A673 (cell line): ENCODE data around the gene CTDSP2.

Source experiments
- EZH2 ChIP-seq: fragments of 200-600 bp; sonication (generic); IDR thresholded peaks from 2 replicates; pipeline ENCODE4 v1.6.1; 2017; ENCODE audit warnings: borderline replicate concordance, low read depth, mild to moderate bottlenecking, mixed read lengths, antibody characterized with exemption, low read length; ENCODE audit not compliant: poor library complexity, severe bottlenecking
- TF ChIP-seq, protein P1 (sequence below): fragments of 300-800, 200-600 bp; sonication (generic); conservative IDR thresholded peaks from 2 replicates; pipeline ENCODE4 v1.5.1; 2017; ENCODE audit warnings: low read depth, mild to moderate bottlenecking, antibody characterized with exemption, low read length, moderate library complexity, mixed read lengths

DNA sequence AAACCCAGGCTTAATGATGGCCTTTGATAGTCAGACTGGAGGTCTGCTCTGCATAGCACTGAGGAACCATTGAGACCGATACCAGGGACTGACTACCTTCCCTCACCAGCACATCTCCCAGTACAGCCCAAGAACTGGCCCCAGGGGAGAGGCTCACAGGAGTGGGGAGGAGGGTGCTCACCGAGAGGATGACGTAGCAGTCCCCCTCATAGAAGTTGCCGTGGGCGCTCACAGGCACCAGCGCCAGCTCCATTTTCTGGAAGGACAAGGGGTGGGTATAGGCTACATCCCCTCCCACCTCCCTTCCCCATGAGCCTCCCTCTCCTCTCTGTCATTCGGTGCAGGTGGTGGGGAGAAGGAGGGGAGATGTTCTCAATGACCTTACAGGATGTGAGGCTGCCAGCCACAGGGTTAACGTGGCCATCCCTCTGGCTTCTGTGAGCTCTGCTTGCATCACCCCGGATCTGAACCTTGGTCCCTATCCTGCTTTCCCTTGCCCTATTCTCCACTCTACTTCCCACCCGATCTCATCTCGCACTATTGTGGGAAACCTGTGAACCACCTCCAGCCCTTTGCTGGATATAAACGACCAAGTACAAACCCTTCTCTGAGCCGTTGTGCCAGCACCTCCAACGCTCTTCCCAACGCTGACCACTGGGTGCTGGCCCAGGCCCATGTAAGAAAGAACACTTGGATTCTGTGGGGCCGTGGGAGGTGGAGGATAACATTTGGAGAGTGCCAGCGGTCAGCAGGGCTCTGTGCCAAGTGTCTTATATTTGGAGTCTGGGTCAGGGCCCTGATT lies 32.4 kb downstream of the CTDSP2 start:
- TF ChIP-seq, protein P1, sequence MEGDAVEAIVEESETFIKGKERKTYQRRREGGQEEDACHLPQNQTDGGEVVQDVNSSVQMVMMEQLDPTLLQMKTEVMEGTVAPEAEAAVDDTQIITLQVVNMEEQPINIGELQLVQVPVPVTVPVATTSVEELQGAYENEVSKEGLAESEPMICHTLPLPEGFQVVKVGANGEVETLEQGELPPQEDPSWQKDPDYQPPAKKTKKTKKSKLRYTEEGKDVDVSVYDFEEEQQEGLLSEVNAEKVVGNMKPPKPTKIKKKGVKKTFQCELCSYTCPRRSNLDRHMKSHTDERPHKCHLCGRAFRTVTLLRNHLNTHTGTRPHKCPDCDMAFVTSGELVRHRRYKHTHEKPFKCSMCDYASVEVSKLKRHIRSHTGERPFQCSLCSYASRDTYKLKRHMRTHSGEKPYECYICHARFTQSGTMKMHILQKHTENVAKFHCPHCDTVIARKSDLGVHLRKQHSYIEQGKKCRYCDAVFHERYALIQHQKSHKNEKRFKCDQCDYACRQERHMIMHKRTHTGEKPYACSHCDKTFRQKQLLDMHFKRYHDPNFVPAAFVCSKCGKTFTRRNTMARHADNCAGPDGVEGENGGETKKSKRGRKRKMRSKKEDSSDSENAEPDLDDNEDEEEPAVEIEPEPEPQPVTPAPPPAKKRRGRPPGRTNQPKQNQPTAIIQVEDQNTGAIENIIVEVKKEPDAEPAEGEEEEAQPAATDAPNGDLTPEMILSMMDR = no peak
- TF ChIP-seq EZH2 = no peak
